Lung (tissue), 12 donors: ENCODE measurements around the gene CENPX. TPM values are rescaled to one million over a fixed set of nuclear protein-coding genes. Genes with fewer than 3 reads are reported as not detected.

Experiments
- ATAC-seq: fragments of 200-7000 bp; cut with Tn5 transposase; one replicate; pipeline ENCODE4 v1.9.1; 2020; ENCODE audit warnings: moderate number of reproducible peaks; ENCODE audit not compliant: insufficient read depth, low FRiP score
- DNase-seq, 3 donors: peaks; one replicate each; pipeline ENCODE4 v3.0.0-alpha.2; 2013 to 2017
- H3K27ac ChIP-seq, 2 donors: one replicate each; pipeline ENCODE4 v1.5.1; 2013; ENCODE audit warnings: mild to moderate bottlenecking in 2 of 2, moderate library complexity in 2 of 2, control low read depth in 1 of 2, inconsistent platforms in 1 of 2, low read depth in 1 of 2, low read length in 1 of 2
- H3K27me3 ChIP-seq, 3 donors: one replicate each; pipeline ENCODE4 v1.5.1; 2013; ENCODE audit warnings: low read length in 2 of 3; ENCODE audit not compliant: control insufficient read depth in 3 of 3, insufficient read depth in 3 of 3
- H3K36me3 ChIP-seq, 4 donors: one replicate each; pipeline ENCODE4 v1.5.1; 2013; ENCODE audit warnings: low read length in 4 of 4, mild to moderate bottlenecking in 1 of 4, moderate library complexity in 1 of 4; ENCODE audit not compliant: control insufficient read depth in 4 of 4, insufficient read depth in 4 of 4
- H3K4me1 ChIP-seq, 5 donors: one replicate each; pipeline ENCODE4 v1.5.1; 2013; ENCODE audit warnings: low read length in 5 of 5, mild to moderate bottlenecking in 2 of 5, moderate library complexity in 1 of 5; ENCODE audit not compliant: control insufficient read depth in 5 of 5, insufficient read depth in 5 of 5
- H3K4me3 ChIP-seq: one replicate; pipeline ENCODE4 v1.5.1; 2013; ENCODE audit warnings: mild to moderate bottlenecking, control low read depth, moderate library complexity
- H3K9ac ChIP-seq, 2 donors: one replicate each; pipeline ENCODE4 v1.5.1; 2013; ENCODE audit warnings: low read length in 2 of 2, control low read depth in 1 of 2; ENCODE audit not compliant: insufficient read depth in 1 of 2
- H3K9me3 ChIP-seq, 4 donors: one replicate each; pipeline ENCODE4 v1.5.1; 2013; ENCODE audit warnings: low read length in 3 of 4, mild to moderate bottlenecking in 1 of 4, moderate library complexity in 1 of 4; ENCODE audit not compliant: control insufficient read depth in 4 of 4, insufficient read depth in 3 of 4
- WGBS, 2 donors: extraction: QIAGEN DNeasy Blood & Tissue Kit; methylation state at CpG; one replicate each; pipeline ENCODE4 v1.1.7; 2013; 5-methylcytosine and 5-hydroxymethylcytosine counted together
- polyA plus RNA-seq, 2 donors: library from polyadenylated mRNA; stranded (reverse); fragments of 200-250 nt; gene quantifications; one replicate each; pipeline ENCODE4 v1.2.1, GENCODE V29; 2013
- total RNA-seq, 2 donors: library from RNA; depleted of rRNA in 1 of 2; stranded (reverse); fragments of >200 nt in 1 of 2; gene quantifications; one replicate each; pipeline ENCODE4 v1.2.1, GENCODE V29; 2014 to 2021
- TF ChIP-seq, protein P1 (sequence below): IDR thresholded peaks from 2 replicates; pipeline ENCODE4 v1.5.1; 2012; ENCODE audit warnings: mild to moderate bottlenecking; ENCODE audit errors: control extremely low read depth, extremely low read depth
- donor health status: control.
- donor health status: control.
- donor health status: Bipolar disorder and iron deficiency.
- donor health status: healthy.
- donor health status: DM: yes; HTN: yes; CAD: no.

CENPX gene
- total and polyA plus RNA-seq, 4 donors, result 21.5 to 121 (median 101) TPM

DNA sequence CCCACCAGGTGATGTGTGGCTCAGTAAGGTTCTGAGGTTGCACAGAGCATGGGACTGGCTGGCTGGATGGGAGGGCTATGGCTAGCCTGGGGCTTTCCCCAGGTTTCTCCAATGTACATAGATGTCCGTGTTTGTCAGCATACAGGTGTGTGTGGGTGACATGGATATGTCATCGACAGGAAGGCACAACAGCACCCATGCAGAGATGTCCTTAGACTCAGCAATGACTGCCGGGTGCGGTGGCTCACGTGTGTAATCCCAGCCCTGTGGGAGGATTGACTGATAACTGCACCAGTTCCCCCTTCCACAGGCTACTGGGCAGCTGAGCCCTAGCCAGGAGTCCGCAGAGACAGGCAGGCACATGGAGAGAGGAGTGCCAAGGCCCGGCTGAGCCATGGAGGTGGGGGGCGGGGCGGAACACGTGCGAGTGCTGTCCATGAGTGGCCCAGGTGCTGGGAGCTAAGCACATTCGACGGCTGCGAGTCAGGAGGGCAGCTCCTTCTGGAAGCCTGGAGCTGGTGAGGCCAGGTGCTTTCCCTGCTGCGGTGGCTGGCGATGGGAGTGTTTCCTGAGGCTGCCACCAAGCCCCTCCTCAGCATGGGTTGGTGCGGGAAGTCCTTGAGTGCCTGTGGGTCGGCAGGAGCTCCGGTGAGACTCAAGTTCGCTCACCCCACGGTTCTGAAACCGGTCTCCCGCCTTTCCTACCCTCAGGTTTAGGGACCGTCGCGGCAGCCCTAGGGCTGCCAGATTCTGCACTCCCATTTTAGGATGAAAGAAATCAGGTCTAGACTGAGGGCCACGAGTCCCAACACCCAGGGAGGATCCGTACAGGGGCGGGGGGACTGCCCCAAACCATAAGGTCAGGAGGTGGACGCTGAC is 46.1 kb downstream of the CENPX start:
- ATAC-seq (peak; percentile 5), DNase-seq (no peak)
- H3K9me3 ChIP-seq, result no peaks in the 10 kb centered on the region
- TF ChIP-seq, protein P1, sequence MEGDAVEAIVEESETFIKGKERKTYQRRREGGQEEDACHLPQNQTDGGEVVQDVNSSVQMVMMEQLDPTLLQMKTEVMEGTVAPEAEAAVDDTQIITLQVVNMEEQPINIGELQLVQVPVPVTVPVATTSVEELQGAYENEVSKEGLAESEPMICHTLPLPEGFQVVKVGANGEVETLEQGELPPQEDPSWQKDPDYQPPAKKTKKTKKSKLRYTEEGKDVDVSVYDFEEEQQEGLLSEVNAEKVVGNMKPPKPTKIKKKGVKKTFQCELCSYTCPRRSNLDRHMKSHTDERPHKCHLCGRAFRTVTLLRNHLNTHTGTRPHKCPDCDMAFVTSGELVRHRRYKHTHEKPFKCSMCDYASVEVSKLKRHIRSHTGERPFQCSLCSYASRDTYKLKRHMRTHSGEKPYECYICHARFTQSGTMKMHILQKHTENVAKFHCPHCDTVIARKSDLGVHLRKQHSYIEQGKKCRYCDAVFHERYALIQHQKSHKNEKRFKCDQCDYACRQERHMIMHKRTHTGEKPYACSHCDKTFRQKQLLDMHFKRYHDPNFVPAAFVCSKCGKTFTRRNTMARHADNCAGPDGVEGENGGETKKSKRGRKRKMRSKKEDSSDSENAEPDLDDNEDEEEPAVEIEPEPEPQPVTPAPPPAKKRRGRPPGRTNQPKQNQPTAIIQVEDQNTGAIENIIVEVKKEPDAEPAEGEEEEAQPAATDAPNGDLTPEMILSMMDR, result no peak
- peaks cover 0 to 17% (median 3%) of the 10 kb centered on the region in 5 donors for H3K4me1 ChIP-seq
- peak overlapping the region; percentile 95 to 99 for H3K27ac ChIP-seq
- no peaks in the 10 kb centered on the region for H3K36me3 ChIP-seq
- H3K27me3 ChIP-seq, result no peaks in the 10 kb centered on the region
- H3K4me3 ChIP-seq, result peak overlapping the region; percentile 79
- WGBS, 2 donors, result 24 to 25% methylated on average over 30 of the region's 30 CpGs
- peak overlapping the region in 1 of 2 donors; percentile 55 for H3K9ac ChIP-seq

DNA sequence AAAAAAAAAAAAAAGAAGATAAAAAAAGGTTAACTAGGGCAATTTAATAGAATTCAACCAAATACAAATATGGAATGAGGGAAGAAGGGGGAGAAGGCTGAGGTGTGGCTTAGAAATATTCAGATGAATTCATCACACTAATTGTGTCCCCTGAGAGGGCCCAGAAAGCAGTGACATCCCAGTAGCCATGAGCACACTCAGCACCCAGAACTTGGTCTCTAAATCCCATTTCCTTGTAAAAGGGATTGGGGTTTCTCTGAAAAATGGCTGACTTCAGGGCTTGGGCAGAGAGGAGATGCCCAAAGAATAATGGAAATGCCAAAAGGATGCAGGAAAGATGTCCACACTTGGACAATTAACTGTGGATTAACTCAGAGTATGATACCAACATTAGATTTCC is 49.2 kb downstream of the CENPX start:
- DNase-seq (no peak), ATAC-seq (no peak)
- H3K4me3 ChIP-seq, result no peak overlapping the region
- H3K4me1 ChIP-seq, result peaks cover 0 to 14% (median 0%) of the 10 kb centered on the region in 5 donors
- no peaks in the 10 kb centered on the region for H3K36me3 ChIP-seq
- TF ChIP-seq, protein P1, result no peak
- no peak overlapping the region for H3K9ac ChIP-seq
- H3K27me3 ChIP-seq, result no peaks in the 10 kb centered on the region
- H3K9me3 ChIP-seq, result no peaks in the 10 kb centered on the region
- H3K27ac ChIP-seq, result no peak overlapping the region

DNA sequence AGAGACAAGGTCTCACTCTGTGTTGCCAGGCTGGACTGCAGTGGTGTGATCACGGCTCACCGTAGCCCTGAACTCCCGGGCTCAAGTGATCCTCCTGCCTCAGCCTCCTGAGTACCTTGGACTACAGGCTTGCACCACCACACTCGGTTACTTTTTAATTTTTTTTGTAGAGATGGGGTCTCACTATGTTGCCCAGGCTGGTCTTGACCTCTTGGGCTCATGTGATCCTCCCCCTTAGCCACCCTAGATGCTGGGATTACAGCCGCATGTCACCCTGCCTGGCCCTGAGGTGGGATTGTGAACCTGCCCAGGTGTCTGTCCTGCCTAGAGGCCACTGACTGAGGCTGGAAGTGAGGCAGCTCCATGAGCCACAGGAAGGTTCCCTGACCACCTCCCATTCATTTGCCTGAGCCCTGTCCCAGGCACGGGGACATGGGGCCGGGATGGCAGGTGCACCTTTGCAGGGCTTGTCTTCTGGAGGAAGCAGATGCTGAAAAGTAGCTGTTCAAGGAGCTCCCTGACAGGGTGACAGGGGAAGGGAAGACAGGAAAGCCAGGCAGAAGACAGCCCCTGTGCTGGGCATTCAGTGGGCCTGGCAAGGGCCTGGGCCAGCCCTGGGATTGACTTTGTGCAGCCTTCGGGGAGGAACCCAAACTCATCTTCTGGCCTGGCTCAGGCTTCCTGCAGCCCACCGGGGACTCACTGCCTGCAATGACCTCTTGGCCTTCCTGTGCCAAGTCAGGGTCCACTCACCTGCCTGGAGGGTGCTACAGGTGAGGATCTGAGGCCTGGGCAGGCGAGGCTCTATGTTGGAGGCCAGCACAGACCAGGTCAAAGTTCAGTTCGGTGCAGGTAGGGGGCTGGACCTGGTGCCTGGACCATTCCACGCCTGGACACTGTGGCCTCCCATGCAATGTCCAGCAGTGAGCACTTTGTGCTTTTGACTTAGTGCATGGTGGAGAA is 53.5 kb downstream of the CENPX start:
- no peak overlapping the region for H3K9ac ChIP-seq
- no peak for DNase-seq
- H3K4me3 ChIP-seq, result no peak overlapping the region
- peaks cover 0 to 26% (median 14%) of the 10 kb centered on the region in 5 donors for H3K4me1 ChIP-seq
- ATAC-seq, result no peak
- no peaks in the 10 kb centered on the region for H3K36me3 ChIP-seq
- peaks cover 0 to 4% (median 0%) of the 10 kb centered on the region in 3 donors for H3K27me3 ChIP-seq
- WGBS, 2 donors, result 85 to 88% methylated on average over 12 of the region's 12 CpGs
- TF ChIP-seq, protein P1, result no peak
- H3K27ac ChIP-seq, result no peak overlapping the region
- H3K9me3 ChIP-seq, result no peaks in the 10 kb centered on the region

Other genes with a start within 250 kb of the CENPX start
- gene GCGR, start 218.7 kb downstream of the CENPX start, total RNA-seq, result under 1 TPM in 1 of 2 donors, not detected in 1; 0.11 TPM
- under 1 TPM; 0.09 to 0.12 TPM for gene GCGR, start 218.7 kb downstream of the CENPX start, polyA plus RNA-seq
- 10 to 100 TPM; 47.6 to 96.2 TPM for gene MCRIP1, start 189.6 kb downstream of the CENPX start, total RNA-seq
- 100 to 1,000 TPM; 117 to 188 TPM for gene MCRIP1, start 189.6 kb downstream of the CENPX start, polyA plus RNA-seq
- not detected for gene PPP1R27, start 187.8 kb downstream of the CENPX start, total RNA-seq
- gene PPP1R27, start 187.8 kb downstream of the CENPX start, polyA plus RNA-seq, result under 1 TPM in 1 of 2 donors, not detected in 1; 0.13 TPM
- gene P4HB, start 162.3 kb downstream of the CENPX start, total RNA-seq, result 100 to 1,000 TPM; 356 to 990 TPM
- 100 to 1,000 TPM; 695 to 862 TPM for gene P4HB, start 162.3 kb downstream of the CENPX start, polyA plus RNA-seq
- 100 to 1,000 TPM; 118 to 558 TPM for gene ARHGDIA, start 151.5 kb downstream of the CENPX start, total RNA-seq
- 100 to 1,000 TPM; 327 to 464 TPM for gene ARHGDIA, start 151.5 kb downstream of the CENPX start, polyA plus RNA-seq
- 10 to 100 TPM; 46.5 to 79.5 TPM for gene ALYREF, start 131.3 kb downstream of the CENPX start, total RNA-seq
- 10 to 100 TPM; 26.1 to 65.8 TPM for gene ALYREF, start 131.3 kb downstream of the CENPX start, polyA plus RNA-seq
- gene ANAPC11, start 131.2 kb downstream of the CENPX start, total RNA-seq, result 100 to 1,000 TPM in 1 of 2 donors, 10 to 100 TPM in 1; 36.0 to 132 TPM
- gene ANAPC11, start 131.2 kb downstream of the CENPX start, polyA plus RNA-seq, result 100 to 1,000 TPM; 236 to 293 TPM
- gene NPB, start 120.6 kb downstream of the CENPX start, total RNA-seq, result under 1 TPM; 0.48 to 0.55 TPM
- gene NPB, start 120.6 kb downstream of the CENPX start, polyA plus RNA-seq, result under 1 TPM; 0.41 to 0.44 TPM
- gene PCYT2, start 111.5 kb downstream of the CENPX start, total RNA-seq, result 10 to 100 TPM; 23.0 to 81.3 TPM
- gene PCYT2, start 111.5 kb downstream of the CENPX start, polyA plus RNA-seq, result 10 to 100 TPM; 53.8 to 91.6 TPM
- gene SIRT7, start 104.7 kb downstream of the CENPX start, total RNA-seq, result 10 to 100 TPM; 14.7 to 43.4 TPM
- 10 to 100 TPM; 30.5 to 35.3 TPM for gene SIRT7, start 104.7 kb downstream of the CENPX start, polyA plus RNA-seq
- 10 to 100 TPM; 11.9 to 33.3 TPM for gene MAFG, start 95.1 kb downstream of the CENPX start, total RNA-seq
- 10 to 100 TPM; 17.2 to 29.3 TPM for gene MAFG, start 95.1 kb downstream of the CENPX start, polyA plus RNA-seq
- gene PYCR1, start 85.6 kb downstream of the CENPX start, total RNA-seq, result 10 to 100 TPM; 17.5 to 73.0 TPM
- gene PYCR1, start 85.6 kb downstream of the CENPX start, polyA plus RNA-seq, result 10 to 100 TPM; 21.4 to 66.0 TPM
- not detected for gene MYADML2, start 75.6 kb downstream of the CENPX start, total RNA-seq
- not detected for gene MYADML2, start 75.6 kb downstream of the CENPX start, polyA plus RNA-seq
- gene NOTUM, start 61.7 kb downstream of the CENPX start, total RNA-seq, result 1 to 10 TPM; 2.3 to 7.6 TPM
- gene NOTUM, start 61.7 kb downstream of the CENPX start, polyA plus RNA-seq, result 1 to 10 TPM in 1 of 2 donors, under 1 TPM in 1; 0.71 to 2.0 TPM
- 10 to 100 TPM; 22.9 to 55.3 TPM for gene ASPSCR1, start 45.2 kb downstream of the CENPX start, total RNA-seq
- 10 to 100 TPM; 29.5 to 68.6 TPM for gene ASPSCR1, start 45.2 kb downstream of the CENPX start, polyA plus RNA-seq
- gene LRRC45, start 427 bp upstream of the CENPX start, total RNA-seq, result 10 to 100 TPM; 13.3 to 26.6 TPM
- gene LRRC45, start 427 bp upstream of the CENPX start, polyA plus RNA-seq, result 10 to 100 TPM; 12.1 to 19.7 TPM
- 1 to 10 TPM; 8.2 to 8.3 TPM for gene RAC3, start 8.8 kb upstream of the CENPX start, total RNA-seq
- 1 to 10 TPM; 6.0 to 8.0 TPM for gene RAC3, start 8.8 kb upstream of the CENPX start, polyA plus RNA-seq
- gene DCXR, start 14.8 kb upstream of the CENPX start, total RNA-seq, result 100 to 1,000 TPM in 1 of 2 donors, 10 to 100 TPM in 1; 41.6 to 218 TPM
- gene DCXR, start 14.8 kb upstream of the CENPX start, polyA plus RNA-seq, result 100 to 1,000 TPM; 193 to 246 TPM
- gene RFNG, start 28.9 kb upstream of the CENPX start, total RNA-seq, result 10 to 100 TPM; 34.7 to 37.5 TPM
- gene RFNG, start 28.9 kb upstream of the CENPX start, polyA plus RNA-seq, result 10 to 100 TPM; 29.1 to 38.2 TPM
- gene GPS1, start 29.0 kb upstream of the CENPX start, total RNA-seq, result 100 to 1,000 TPM in 1 of 2 donors, 10 to 100 TPM in 1; 71.0 to 102 TPM
- 10 to 100 TPM; 79.0 to 99.8 TPM for gene GPS1, start 29.0 kb upstream of the CENPX start, polyA plus RNA-seq
- 100 to 1,000 TPM in 1 of 2 donors, 10 to 100 TPM in 1; 40.0 to 117 TPM for gene DUS1L, start 42.9 kb upstream of the CENPX start, total RNA-seq
- gene DUS1L, start 42.9 kb upstream of the CENPX start, polyA plus RNA-seq, result 100 to 1,000 TPM in 1 of 2 donors, 10 to 100 TPM in 1; 82.8 to 179 TPM
- gene FASN, start 75.4 kb upstream of the CENPX start, total RNA-seq, result 100 to 1,000 TPM in 1 of 2 donors, 10 to 100 TPM in 1; 46.2 to 604 TPM
- gene FASN, start 75.4 kb upstream of the CENPX start, polyA plus RNA-seq, result 100 to 1,000 TPM; 166 to 258 TPM
- gene CCDC57, start 190.0 kb upstream of the CENPX start, total RNA-seq, result 10 to 100 TPM; 33.2 to 89.4 TPM
- 100 to 1,000 TPM in 1 of 2 donors, 10 to 100 TPM in 1; 60.4 to 128 TPM for gene CCDC57, start 190.0 kb upstream of the CENPX start, polyA plus RNA-seq
- gene SLC16A3, start 206.2 kb upstream of the CENPX start, total RNA-seq, result 100 to 1,000 TPM in 1 of 2 donors, 10 to 100 TPM in 1; 31.0 to 154 TPM
- gene SLC16A3, start 206.2 kb upstream of the CENPX start, polyA plus RNA-seq, result 100 to 1,000 TPM in 1 of 2 donors, 10 to 100 TPM in 1; 33.2 to 309 TPM